ENCODE measurements around the gene NPIPB2. TPM values are rescaled to one million over a fixed set of nuclear protein-coding genes. Genes with fewer than 3 reads are reported as not detected.

Gene NPIPB2
- polyA plus RNA-seq, 3 donors, result 0.81 to 14.4 TPM; not detected in 1

DNA sequence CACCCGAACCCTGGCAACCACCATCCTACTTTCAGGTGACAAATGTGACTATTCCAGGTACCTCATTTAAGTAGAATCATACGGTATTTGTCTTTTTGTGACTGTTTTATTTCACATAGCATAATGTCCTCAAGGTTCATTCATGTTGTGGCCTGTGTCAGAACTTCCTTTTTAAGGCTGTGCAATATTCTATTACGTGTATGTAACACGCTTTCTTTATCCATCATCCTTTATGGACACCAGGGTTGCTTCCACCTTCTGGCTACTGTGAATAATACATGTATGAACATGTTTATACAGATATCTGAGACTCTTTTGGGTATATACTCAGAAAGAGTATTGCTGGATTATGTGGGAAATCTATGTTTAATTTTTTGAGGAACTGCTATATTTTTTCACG is 61.8 kb downstream of the NPIPB2 start:
- H3K27me3 ChIP-seq (ENCODE audit: control insufficient read depth in 2 of 2, insufficient read depth in 2 of 2, low read length in 2 of 2), result no peaks in the 10 kb centered on the region
- no peak overlapping the region for H3K4me2 ChIP-seq (replicated peaks; ENCODE audit: extremely low read depth, low read length, poor library complexity, severe bottlenecking)
- Mint-ChIP-seq H3K27ac (peak overlapping the region in 1 of 7 donors; percentile 40), H3K4me3 (no peak overlapping the region), H3K4me1 (no peaks in the 10 kb centered on the region), H3K36me3 (peaks cover 57 to 88% of the 10 kb centered on the region in 2 donors), H3K9me3 (no peaks in the 10 kb centered on the region), H3K27me3 (ENCODE audit: low read depth in 3 of 3) (no peaks in the 10 kb centered on the region)
- DNase-seq, result peak; percentile 7
- TF ChIP-seq, protein P1, sequence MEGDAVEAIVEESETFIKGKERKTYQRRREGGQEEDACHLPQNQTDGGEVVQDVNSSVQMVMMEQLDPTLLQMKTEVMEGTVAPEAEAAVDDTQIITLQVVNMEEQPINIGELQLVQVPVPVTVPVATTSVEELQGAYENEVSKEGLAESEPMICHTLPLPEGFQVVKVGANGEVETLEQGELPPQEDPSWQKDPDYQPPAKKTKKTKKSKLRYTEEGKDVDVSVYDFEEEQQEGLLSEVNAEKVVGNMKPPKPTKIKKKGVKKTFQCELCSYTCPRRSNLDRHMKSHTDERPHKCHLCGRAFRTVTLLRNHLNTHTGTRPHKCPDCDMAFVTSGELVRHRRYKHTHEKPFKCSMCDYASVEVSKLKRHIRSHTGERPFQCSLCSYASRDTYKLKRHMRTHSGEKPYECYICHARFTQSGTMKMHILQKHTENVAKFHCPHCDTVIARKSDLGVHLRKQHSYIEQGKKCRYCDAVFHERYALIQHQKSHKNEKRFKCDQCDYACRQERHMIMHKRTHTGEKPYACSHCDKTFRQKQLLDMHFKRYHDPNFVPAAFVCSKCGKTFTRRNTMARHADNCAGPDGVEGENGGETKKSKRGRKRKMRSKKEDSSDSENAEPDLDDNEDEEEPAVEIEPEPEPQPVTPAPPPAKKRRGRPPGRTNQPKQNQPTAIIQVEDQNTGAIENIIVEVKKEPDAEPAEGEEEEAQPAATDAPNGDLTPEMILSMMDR (IDR thresholded peaks at IDR 0.05), result peak; percentile 10
- intact Hi-C loops (cut with micrococcal nuclease), result no loop called here
- no peaks in the 10 kb centered on the region for H3K4me1 ChIP-seq (ENCODE audit: control insufficient read depth in 1 of 2, insufficient read depth in 2 of 2, low read length in 2 of 2)
- H3K4me3 ChIP-seq (replicated peaks in 1 of 3; ENCODE audit: low read depth in 2 of 3, low read length in 3 of 3), result no peak overlapping the region
- H2AFZ ChIP-seq (ENCODE audit: insufficient read depth, low read depth, low read length, poor library complexity, severe bottlenecking), result no peak overlapping the region
- no CpG with 5 or more reads among the region's 5 CpGs for WGBS (ENCODE audit: insufficient coverage)
- H3K9ac ChIP-seq (ENCODE audit: insufficient read depth, low read length, poor library complexity, severe bottlenecking), result no peak overlapping the region
- H4K20me1 ChIP-seq (ENCODE audit: insufficient read depth, low read length), result peaks cover 4% of the 10 kb centered on the region
- no peaks in the 10 kb centered on the region for H3K79me2 ChIP-seq (ENCODE audit: insufficient read depth, low read length)
- H3K36me3 ChIP-seq (replicated peaks in 1 of 2; ENCODE audit: control insufficient read depth in 1 of 2, insufficient read depth in 2 of 2, low read length in 2 of 2), result peaks cover 66 to 78% of the 10 kb centered on the region in 2 donors
- peak overlapping the region in 1 of 2 donors; percentile 4 for H3K27ac ChIP-seq (ENCODE audit: low read depth in 1 of 2, low read length in 2 of 2)
- no peaks in the 10 kb centered on the region for H3K9me3 ChIP-seq (replicated peaks in 1 of 2; ENCODE audit: control insufficient read depth in 1 of 2, insufficient read depth in 1 of 2, low read length in 2 of 2)

DNA sequence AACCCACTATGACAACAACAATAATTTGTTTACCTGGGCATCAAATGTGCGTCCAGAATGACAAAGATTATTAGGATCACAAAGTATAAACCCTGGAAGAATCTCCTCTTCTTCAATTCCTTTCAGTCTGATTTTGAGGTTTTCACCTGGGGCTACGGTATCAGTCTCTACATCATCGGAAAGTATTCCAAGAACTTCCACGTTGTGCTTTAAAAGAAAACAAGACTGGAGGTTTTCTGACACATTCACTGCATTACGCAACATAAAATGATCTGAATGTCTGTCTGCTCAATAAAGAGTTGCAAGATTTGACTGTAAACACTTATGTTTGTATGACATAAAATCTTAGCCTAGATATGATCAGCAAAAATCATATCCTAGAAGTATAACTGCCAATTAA is 64.5 kb downstream of the NPIPB2 start:
- Mint-ChIP-seq H3K36me3 (peaks cover 55 to 83% of the 10 kb centered on the region in 2 donors), H3K4me1 (no peaks in the 10 kb centered on the region), H3K27ac (no peak overlapping the region), H3K4me3 (no peak overlapping the region), H3K9me3 (no peaks in the 10 kb centered on the region), H3K27me3 (ENCODE audit: low read depth in 3 of 3) (peaks cover 0 to 2% (median 0%) of the 10 kb centered on the region in 3 donors)
- H3K4me2 ChIP-seq (replicated peaks; ENCODE audit: extremely low read depth, low read length, poor library complexity, severe bottlenecking), result no peak overlapping the region
- intact Hi-C loops (cut with micrococcal nuclease), result no loop called here
- H3K27ac ChIP-seq (ENCODE audit: low read depth in 1 of 2, low read length in 2 of 2), result no peak overlapping the region
- no peak for DNase-seq
- TF ChIP-seq, protein P1 (IDR thresholded peaks at IDR 0.05), result no peak
- H3K79me2 ChIP-seq (ENCODE audit: insufficient read depth, low read length), result no peaks in the 10 kb centered on the region
- H4K20me1 ChIP-seq (ENCODE audit: insufficient read depth, low read length), result peaks cover 4% of the 10 kb centered on the region
- no peaks in the 10 kb centered on the region for H3K9me3 ChIP-seq (replicated peaks in 1 of 2; ENCODE audit: control insufficient read depth in 1 of 2, insufficient read depth in 1 of 2, low read length in 2 of 2)
- no peaks in the 10 kb centered on the region for H3K4me1 ChIP-seq (ENCODE audit: control insufficient read depth in 1 of 2, insufficient read depth in 2 of 2, low read length in 2 of 2)
- H3K36me3 ChIP-seq (replicated peaks in 1 of 2; ENCODE audit: control insufficient read depth in 1 of 2, insufficient read depth in 2 of 2, low read length in 2 of 2), result peaks cover 71 to 81% of the 10 kb centered on the region in 2 donors
- no peak overlapping the region for H3K9ac ChIP-seq (ENCODE audit: insufficient read depth, low read length, poor library complexity, severe bottlenecking)
- H2AFZ ChIP-seq (ENCODE audit: insufficient read depth, low read depth, low read length, poor library complexity, severe bottlenecking), result no peak overlapping the region
- H3K4me3 ChIP-seq (replicated peaks in 1 of 3; ENCODE audit: low read depth in 2 of 3, low read length in 3 of 3), result no peak overlapping the region
- 100% methylated on average over 1 of the region's 5 CpGs for WGBS (ENCODE audit: insufficient coverage)
- H3K27me3 ChIP-seq (ENCODE audit: control insufficient read depth in 2 of 2, insufficient read depth in 2 of 2, low read length in 2 of 2), result no peaks in the 10 kb centered on the region

Small RNA genes lying within 50 kb of the gene (small RNA-seq; reads per million reads assigned to genes)
- gene AC007216.5 (ENCODE audit: insufficient read length, low read depth), result not detected
- not detected for gene COX6CP1 (ENCODE audit: insufficient read length, low read depth)
- gene UBL5P4 (ENCODE audit: insufficient read length, low read depth), result not detected

Other genes with a start within 250 kb of the NPIPB2 start
- 10 to 100 TPM; 32.9 to 60.0 (median 40.6) TPM for gene TXNDC11, start 199.2 kb downstream of the NPIPB2 start, polyA plus RNA-seq
- gene ZC3H7A, start 144.8 kb downstream of the NPIPB2 start, polyA plus RNA-seq, result 10 to 100 TPM; 22.6 to 62.0 (median 27.5) TPM
- 100 to 1,000 TPM in 2 of 3 donors, 10 to 100 TPM in 1; 46.1 to 182 (median 124) TPM for gene RSL1D1, start 90.5 kb downstream of the NPIPB2 start, polyA plus RNA-seq
- gene GSPT1, start 26.1 kb downstream of the NPIPB2 start, polyA plus RNA-seq, result 10 to 100 TPM; 22.4 to 48.3 (median 47.9) TPM
- gene TNFRSF17, start 23.2 kb upstream of the NPIPB2 start, polyA plus RNA-seq, result under 1 TPM in 1 of 3 donors, not detected in 2; 0.26 TPM
- gene SNX29, start 34.7 kb upstream of the NPIPB2 start, polyA plus RNA-seq, result 10 to 100 TPM; 13.3 to 18.2 (median 14.0) TPM

Measured in CD14-positive monocyte (primary cell).